Measurements from ENCODE around the gene CAMSAP2.

The CAMSAP2 gene
- long read RNA-seq, donor 1, partial matches to known transcripts: 0 of 1 reads
- long read RNA-seq, donor 1, other reads (novel, unspliced or antisense): 0 of 1 reads
- long read RNA-seq, donor 2: 0 reads
- long read RNA-seq, donor 3, partial matches to known transcripts: 0 of 1 reads
- long read RNA-seq, donor 3, other reads (novel, unspliced or antisense): 0 of 1 reads
- long read RNA-seq, donor 4: 0 reads
- long read RNA-seq, donor 5, full-length matches to known transcripts: 1 of 13 reads
- long read RNA-seq, donor 5, partial matches to known transcripts: 12 of 13 reads
- long read RNA-seq, donor 5, other reads (novel, unspliced or antisense): 0 of 13 reads
- long read RNA-seq, donor 6, full-length matches to known transcripts: 1 of 1 reads
- long read RNA-seq, donor 6, partial matches to known transcripts: 0 of 1 reads
- long read RNA-seq, donor 6, other reads (novel, unspliced or antisense): 0 of 1 reads
- long read RNA-seq, donor 7, full-length matches to known transcripts: 1 of 1 reads
- long read RNA-seq, donor 7, partial matches to known transcripts: 0 of 1 reads
- long read RNA-seq, donor 7, other reads (novel, unspliced or antisense): 0 of 1 reads
- long read RNA-seq, donor 8, full-length matches to known transcripts: 1 of 1 reads
- long read RNA-seq, donor 8, partial matches to known transcripts: 0 of 1 reads
- long read RNA-seq, donor 8, other reads (novel, unspliced or antisense): 0 of 1 reads

GRCh38 chr1:200738327-200738948 lies at the start of gene CAMSAP2:
CAMSAP2 (plus strand) TSS chr1:200738893; CDS start chr1:200739828, 935 bp downstream.
- DNase-seq: peak; percentile 74

DNA sequence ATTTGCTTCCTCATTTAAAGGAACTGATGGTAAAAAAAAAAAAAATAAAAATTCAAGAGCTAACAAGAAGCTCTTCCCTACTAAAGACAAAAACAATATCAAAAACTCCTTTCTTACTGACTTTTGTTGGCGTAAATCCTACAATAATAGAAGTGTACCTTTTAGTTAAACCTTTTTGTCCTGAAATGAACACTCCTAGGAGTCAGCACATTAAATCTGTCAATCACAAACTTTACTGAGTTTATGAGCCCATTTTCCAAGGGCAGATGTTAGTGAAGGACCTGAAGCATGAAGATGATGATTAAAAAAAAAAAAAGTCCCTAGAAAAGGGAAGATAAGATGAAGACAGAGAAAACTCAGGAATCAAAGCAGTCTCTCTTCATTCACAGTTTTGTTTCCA lies 46.4 kb upstream of the CAMSAP2 start:
- DNase-seq: no peak

DNA sequence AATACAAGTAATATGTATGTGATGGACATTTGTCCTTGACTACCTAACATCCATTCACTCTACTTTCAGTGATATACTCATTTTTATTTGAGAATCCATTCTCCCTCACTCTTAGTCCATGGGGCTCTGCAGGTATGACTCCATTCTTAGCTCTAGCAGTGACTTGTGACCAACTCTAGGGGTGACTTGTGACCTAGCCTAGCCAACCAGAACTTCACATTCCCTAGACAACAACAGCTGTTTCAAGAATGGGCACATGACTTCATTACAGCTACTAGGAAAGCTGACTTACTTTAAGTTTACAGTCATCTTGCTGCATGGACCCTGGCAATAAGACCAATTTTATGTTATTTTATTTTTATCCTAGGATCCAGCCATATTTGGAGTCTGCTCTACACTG lies 45.4 kb upstream of the CAMSAP2 start:
- DNase-seq: no peak

GRCh38 chr1:200694738-200695137 lies 44.0 kb upstream of the CAMSAP2 start:
- DNase-seq: no peak

- no peak for DNase-seq
Measured at GRCh38 chr1:200699871-200700270, 38.8 kb upstream of the CAMSAP2 start.

DNA sequence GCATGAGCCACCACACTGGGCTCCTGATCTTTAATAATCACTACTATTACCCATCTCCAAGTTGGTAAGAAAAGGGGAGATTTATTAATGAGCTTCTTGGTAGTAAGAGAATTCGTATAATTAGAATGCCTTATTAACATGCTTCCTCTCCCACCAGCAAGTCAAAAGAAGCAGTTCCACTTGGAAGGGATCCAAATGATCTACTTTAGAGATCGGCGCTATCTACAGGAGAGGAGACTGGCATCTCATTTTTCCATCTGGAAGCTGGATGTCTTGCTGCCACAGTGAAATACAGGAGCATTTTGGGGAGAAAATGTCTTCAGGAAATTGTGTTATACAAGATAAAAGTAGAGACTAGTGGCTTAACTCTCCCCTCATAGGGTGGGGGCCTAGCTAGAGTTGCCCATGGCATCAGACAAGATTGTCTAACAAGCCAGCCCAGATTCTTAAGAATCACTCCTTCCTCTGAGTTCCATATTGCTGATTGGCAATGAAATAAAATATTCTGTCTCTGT lies 33.6 kb upstream of the CAMSAP2 start:
- no peak for DNase-seq

- DNase-seq: no peak
Measured at GRCh38 chr1:200706111-200706814, 32.4 kb upstream of the CAMSAP2 start.

GRCh38 chr1:200707116-200707515 lies 31.6 kb upstream of the CAMSAP2 start:
- DNase-seq: no peak

DNA sequence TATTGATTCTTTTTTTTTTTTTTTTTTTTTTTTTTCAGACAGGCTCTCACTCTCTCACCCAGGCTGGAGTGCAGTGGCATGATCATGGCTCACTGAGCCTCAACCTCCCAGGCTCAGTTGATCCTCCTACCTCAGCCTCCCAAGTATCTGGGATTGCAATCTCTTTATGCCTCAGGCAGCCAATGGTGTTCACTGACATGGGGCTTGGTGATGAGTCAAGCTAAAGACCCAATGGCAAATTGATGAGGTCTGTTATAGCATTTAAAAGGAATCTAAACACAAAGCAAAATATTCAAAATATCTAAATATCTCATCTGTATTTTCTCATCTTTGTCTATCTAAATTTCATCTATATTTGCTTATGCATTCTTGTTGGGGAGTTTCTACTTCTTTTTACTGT lies 30.5 kb upstream of the CAMSAP2 start:
- DNase-seq: no peak

- DNase-seq: no peak
Measured at GRCh38 chr1:200708769-200709168, 29.9 kb upstream of the CAMSAP2 start.

DNA sequence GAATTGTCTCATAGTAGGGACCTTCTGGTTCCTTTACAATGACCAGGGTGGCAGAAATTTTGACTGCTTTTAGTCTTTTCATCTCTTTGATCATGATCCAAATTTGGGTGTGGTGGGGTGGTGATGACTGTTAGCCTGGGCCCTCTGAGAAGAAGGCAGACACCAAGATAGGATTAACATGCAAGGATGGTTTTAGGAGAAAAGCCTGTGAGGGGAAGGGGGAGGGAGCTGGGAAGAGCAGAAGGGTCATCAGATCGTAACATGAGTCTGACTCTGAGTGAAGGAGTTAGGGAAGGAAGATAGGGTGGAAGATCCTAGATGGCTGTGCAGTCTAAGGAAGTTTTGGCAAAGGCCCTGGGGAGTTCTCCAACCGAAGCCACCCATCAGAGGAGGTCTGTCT lies 28.5 kb upstream of the CAMSAP2 start:
- no peak for DNase-seq

DNA sequence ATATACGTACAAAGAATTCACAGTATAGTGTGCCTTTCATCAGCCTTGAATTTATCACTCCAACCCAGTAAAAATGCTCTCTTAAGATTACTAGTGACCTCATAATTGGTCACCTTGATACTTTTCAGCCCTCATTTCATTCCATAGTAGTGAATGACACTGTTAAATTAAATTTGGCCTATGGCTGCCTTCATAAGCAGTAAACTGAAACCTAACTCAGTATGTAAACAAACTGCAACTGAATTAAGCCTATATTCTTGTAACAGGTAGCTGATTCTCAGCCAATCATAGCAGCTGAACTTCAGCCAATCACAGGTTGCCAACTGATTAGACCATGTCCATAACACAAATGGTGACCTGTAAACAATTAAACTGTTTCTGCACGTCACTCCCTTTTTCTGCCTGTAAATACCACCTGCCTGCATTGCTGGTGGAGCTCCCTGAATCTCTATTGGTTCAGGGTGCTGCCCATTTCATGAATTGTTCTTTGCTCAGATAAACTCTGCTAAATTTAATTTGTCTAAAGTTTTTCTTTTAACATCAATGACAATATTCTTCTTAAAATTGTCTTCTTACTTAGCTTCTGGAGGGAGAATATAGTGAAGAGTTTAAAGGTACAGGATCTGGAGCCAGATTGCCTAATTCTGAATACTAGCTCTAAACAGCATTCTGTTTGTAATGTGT lies 24.0 kb upstream of the CAMSAP2 start:
- DNase-seq: no peak

GRCh38 chr1:200720199-200720598 lies 18.5 kb upstream of the CAMSAP2 start:
- no peak for DNase-seq

GRCh38 chr1:200724064-200724463 lies 14.6 kb upstream of the CAMSAP2 start:
- DNase-seq: no peak

GRCh38 chr1:200727257-200727656 lies 11.4 kb upstream of the CAMSAP2 start:
- no peak for DNase-seq

DNA sequence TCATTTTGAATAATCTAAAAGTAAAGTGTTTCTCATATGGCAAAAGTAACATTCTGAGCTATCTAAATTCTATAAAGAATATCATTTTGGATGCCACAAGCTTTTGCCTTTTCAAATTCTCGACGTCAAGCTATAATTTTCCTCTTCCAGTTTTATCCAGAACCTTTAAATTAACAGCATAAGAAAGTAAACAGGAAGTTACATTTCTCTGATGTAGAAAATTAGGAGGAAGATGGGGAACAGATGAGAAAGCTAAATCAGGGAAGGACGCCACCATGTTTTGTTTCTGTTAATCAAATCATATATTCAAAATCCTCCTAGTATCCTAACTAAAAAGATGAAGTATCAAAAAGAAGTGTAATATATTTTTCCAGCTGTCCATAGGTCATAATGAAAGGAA lies 8.8 kb upstream of the CAMSAP2 start:
- DNase-seq: no peak

DNA sequence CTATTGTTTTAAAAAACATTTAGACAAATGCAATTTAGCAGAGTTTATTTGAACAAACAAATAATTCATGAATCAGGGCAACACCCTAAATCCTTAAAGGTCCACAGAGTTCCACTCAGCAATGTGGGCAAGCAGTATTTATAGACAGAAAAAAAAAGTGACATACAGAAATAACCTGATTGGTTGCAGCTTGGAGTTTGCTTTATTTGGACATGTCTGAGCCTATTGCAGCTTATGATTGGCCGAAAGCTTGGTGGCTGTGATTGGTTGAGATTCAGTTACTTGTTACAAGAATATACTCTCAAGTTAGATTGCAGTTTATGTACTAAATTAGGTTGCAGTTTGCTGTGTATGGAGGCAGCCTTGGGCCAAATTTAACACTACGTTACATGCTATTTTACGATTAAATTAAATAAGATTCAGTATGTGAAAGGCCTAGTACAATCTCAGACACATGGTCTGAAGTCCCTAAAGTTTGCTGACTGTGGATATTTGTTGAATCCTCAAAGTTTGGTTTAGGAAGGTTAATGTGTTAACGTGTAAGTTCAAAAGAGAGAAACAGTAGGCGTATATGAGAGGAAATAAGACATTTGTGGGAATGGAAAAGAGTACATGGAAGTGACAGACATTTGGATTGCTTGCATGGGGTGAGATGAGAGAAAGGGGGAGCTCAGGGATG lies 6.9 kb upstream of the CAMSAP2 start:
- no peak for DNase-seq

- DNase-seq: no peak
Measured at GRCh38 chr1:200732438-200732837, 6.3 kb upstream of the CAMSAP2 start.

GRCh38 chr1:200733907-200734306 lies 4.8 kb upstream of the CAMSAP2 start:
- DNase-seq: no peak

- no peak for DNase-seq
Measured at GRCh38 chr1:200737647-200738291, 924 bp upstream of the CAMSAP2 start.
